Urothelium cell line (cell line): Measurements from ENCODE around the gene GLDC.
A peak's percentile ranks its signal among the peaks of the same experiment; 100 is the strongest.
"Not testable (repeated sequence)": the region's sequence is repeated elsewhere in the genome, so short reads cannot be mapped to it uniquely, and the experiment has no call there.

Experiments
- DNase-seq: peaks from one replicate; pipeline ENCODE4 v3.0.0; 2011; ENCODE audit warnings: low spot score, mixed read lengths
- FAIRE-seq: peaks from 2 replicates; lab custom pipeline; 2011; peaks lifted over from hg19 to GRCh38; lab: Jason Lieb, UNC

Gene GLDC

DNA sequence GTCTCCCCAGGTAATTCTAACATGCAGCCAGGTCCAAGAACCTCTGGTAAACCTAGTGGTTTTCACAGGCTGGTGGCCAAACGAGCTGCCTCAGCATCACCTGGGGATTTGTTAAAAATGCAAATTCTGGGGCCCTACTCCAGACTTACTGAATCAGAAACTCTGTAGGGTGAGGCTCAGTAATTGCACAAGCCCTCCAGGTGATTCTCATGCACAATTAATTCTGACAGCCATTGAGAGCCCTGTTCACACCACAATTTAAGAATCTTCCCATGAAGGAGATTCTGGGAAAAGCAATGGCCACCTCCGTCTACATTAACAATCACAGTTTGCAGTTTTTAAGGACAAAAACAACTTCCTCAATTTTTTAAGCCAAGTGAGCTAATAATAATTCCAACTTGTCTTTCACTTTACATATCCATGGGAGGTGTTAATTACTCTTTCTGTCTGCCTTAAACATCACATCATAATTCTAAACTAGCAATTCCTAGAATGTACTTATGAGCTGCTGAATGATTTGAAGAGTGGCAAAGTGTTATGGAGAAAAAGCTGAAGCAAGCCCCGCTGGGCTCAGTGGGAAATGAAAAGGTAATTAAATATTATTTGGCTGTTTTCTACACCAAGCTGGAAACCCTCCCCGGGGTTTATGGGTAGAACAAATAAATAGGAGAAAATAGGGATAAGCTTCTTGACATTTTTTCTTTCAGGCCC lies 70.0 kb downstream of the GLDC start:
- FAIRE-seq (no peak), DNase-seq (no peak)

DNA sequence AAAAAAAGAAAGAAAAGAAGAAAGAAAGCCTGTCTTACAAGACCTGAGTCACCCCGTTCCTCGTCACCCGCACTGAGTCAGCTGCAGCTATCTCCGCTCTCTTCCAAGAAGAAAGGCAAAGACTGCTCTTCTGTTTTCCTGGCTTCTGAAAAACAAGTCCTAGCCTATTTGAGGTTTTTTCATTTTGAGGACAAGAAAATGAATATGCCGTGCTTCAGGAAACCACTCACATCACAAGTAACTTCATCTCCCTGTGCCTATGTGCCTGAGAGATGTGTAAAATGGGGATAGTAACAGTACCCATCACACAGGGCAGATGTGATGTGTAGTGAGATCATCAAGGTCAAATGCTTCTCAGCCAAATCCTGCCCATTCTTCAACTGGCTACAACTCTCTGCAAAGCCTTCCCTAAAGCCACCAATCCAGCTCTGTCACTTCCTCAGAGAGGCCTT lies 78.4 kb downstream of the GLDC start:
- DNase-seq (peak; percentile 42), FAIRE-seq (no peak)

DNA sequence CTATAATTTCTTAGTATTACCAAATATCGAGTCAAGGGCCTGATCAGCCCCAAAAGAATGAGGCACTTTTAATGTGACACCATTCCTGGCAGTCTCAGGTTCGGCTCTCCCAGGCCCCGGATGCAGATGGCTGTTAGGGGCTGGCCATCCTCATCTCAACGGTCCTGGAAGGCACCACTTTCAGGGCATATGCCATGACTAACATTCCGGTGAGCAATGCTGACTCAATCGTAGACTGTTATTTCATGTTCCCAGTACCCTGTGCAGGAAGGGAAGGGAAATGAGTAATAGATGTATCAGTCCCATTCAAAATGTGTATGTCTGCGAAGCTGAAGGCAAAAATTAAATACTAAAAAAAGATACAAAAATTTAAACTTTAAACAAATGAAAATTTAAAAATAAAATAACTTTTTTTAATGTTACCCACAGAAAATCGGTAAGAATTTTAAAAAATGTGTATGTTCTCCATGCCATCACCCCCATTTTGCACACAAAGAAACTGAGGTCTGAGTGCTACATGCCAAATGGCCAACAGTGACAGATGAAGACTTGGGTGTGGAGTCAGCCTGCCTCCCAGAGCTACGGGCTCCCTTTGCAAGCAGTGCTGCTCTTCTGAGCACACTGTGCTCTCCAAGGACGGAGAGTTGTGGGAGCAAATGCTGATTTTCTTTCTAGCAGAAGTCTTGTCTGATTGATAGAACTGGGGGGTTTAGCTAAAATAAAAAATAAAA lies 79.0 kb downstream of the GLDC start:
- DNase-seq (peak; percentile 80), FAIRE-seq (no peak)

DNA sequence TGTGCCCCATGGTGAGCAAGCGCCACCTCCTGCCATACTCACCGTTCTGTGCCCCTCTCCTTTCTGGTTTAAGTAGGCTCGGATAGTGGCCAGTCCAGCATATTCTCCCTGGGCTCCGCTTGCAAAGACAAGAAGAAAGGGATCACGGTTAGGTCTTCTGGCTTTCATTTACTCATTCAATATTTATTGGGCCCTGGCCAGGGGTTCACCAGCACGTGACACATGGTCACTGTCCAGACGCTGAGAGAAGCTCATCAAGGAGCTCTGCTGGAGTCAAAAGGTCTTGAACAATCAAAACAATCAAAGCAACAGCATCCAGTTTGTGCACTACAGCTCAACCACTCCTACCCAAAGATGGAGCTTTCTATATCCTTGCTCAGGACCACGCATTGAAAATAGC lies 80.2 kb downstream of the GLDC start:
- no peak for FAIRE-seq

DNA sequence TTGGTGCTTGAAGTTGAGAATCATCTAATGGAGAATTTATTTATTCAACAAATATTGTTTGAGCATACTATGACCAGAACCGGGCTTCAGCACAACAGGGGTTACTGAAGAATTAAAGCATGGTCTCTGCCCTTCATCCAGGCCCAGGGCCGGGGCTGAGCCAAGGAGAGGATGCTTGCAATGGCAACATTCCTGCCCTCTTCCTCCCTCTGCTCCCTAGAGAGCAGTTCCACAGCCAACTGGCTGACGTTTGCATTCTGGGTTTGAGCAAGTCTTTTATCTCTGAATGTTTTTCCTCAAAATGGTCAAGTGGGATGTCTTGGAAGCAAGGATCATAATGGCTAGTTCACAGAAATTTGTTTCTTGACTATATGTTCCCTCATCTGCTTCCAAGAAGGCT lies 80.7 kb downstream of the GLDC start:
- FAIRE-seq (no peak), DNase-seq (no peak)

More for the DNA sequence above, 80.2 kb downstream of the GLDC start:
- DNase-seq, result no peak

DNA sequence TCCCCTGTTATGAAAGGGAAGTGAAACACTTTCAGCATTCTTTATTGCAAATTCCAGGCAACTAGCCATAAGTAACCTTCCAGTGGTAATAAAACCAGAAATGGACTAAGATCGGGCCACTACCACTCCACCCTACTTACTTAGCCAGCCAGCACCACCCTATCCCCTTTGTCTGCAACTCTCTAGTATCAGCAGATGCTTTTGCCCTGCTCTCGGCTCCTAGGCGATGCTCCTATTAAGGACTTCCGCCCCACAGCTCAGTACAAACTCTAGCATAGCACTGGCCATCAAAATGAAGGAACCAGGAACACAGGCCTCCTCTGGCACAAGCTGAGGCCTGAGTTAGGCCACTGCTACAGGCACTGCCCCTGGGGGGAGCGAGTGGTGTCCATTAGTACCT lies 81.2 kb downstream of the GLDC start:
- FAIRE-seq, result no peak
- no peak for DNase-seq

DNA sequence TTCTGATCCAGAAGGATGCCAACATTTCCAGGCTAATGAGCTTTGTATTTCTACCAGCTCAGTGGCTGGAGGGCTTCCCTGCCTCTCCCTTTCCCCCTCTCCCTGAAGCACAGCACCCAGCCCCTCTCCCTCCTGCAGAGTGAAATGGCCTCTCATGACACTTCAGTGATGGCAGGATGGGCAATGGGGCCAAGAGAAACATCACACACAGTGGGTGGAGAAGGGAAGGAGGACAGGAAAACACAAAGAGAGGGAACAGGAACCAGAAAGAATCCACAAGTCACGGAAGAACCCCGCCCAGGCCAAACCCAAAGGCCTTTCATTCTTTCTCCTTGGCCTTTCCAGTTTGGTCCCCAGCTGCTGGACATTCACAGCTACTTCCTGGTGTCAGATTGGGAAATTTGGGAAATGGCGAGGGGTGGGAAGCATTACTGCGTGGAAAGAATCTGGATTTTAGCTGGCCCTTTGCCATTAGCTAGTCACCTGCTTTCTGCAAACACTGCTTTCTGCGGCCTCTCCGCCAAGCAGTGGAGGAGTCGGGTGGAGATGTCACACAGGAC lies 82.6 kb downstream of the GLDC start:
- no peak for DNase-seq
- FAIRE-seq, result no peak

DNA sequence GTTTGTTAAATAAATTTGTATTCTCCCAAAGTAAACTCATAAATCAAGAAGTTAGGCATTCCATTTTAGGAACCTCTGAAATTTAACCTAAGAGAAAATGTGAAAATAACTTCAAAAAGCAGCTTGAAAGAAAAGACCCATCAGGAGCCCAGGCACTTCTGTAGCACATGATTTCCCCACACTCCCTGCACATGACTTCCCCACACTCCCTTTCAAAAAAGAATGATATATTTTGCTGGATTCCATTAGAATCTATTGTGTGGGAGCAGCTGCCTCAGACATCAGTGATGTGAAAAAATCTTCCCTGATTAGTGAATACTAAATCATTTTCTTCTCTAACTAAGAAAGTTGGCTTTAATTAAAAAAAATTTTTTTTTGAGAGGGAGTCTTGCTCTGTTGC lies 83.3 kb downstream of the GLDC start:
- FAIRE-seq (no peak), DNase-seq (no peak)

DNA sequence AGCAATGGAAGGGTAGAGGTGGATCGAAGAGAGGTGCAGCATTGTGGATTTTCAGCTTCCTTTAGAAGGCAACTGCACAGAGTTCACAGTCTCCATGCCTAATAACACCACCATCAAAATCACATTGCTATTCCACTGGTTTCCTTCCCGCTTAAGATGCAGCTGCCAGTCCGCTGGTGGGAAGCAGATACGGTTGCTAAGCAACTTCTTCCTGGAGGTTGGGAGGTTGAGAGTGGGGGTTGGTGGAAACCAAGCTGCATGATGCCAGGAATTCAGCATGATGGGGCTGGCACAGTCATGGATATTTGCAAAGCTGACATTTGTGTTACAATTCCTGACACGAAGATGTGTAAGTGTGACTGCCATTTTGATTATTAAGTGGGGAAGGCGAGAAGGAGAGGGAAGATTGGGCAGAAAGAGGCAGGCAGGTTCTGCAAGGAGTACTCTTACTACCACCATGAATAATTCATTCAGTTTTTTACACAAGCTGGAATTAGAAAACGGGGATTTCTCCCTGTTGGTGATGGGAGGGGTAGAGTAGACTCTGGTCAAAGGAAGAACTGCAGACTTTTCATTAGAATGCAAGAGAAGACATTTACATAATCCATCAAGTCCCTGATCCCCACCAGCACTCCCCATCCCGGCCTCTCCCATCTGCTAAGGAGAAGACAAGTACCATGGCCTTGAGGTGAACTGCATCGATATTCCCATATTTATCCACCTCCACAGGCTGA lies 87.5 kb downstream of the GLDC start:
- DNase-seq (no peak), FAIRE-seq (no peak)

DNA sequence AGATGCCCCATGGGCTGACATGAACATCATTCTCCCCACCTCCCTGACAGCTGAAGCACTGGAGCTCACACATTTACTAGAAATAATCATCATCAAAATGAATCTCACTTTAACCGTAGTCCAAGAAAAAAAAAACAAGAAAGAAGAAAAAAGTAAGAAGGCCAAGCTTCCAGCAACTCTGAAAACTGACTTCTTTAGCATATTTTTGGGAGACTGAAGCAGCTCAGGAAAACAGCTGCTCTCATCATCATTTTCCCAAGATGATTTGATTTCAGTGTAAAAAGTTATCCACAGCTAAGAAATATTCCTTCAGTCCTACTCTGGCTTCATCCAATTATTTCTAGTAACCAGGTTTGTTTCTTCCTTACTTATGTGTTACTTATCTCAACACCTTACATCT lies 91.7 kb downstream of the GLDC start:
- DNase-seq, result no peak
- no peak for FAIRE-seq

DNA sequence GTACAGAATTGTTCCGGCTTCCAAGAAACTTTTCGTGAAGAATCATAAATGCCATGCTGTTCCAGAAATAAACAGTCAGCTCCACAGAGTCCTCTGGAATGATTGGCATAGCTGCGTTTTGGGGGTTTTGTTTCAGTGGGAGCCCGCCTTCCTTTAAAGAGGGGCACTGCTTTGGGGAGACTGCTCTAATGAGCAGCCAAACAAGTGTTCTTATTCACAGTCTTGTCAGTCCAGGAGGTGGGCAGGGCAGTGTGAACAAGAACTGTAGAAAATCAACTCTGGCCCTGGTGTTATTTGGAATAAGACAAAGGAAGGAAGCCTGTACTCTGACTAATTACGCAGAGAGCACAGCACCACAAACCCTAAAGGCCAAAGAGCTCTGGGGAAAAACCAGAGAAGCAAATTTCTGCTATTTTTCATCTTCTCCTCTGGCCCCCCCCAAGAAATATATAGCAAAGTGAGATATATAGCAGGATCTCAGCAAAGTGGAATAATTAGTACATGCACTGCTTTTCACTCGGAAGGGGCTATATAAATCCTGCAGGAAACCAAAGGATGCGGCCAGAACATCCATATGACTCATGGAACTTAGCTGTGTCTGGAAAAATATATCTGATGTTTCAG lies 92.9 kb downstream of the GLDC start:
- FAIRE-seq (no peak), DNase-seq (no peak)

DNA sequence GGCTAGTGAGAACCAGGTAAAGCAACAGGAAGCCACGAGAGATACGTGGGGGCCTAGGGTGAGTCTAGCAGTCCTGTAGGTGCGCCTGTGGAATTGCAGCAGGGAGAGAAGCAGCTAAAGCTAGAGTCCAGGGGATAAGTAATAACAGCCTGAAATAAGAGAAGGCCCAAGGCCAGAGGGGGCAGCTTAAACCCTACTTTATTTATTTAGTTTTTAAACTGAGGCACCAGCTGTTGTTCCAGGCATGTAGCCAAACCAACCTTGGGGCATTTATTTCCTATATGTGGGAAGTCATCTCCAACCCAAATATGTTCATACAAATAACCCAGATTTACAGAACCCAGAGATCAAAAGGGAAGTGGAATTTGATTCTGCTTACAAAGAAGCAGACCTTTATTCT lies 93.5 kb downstream of the GLDC start:
- FAIRE-seq, result no peak
- no peak for DNase-seq

DNA sequence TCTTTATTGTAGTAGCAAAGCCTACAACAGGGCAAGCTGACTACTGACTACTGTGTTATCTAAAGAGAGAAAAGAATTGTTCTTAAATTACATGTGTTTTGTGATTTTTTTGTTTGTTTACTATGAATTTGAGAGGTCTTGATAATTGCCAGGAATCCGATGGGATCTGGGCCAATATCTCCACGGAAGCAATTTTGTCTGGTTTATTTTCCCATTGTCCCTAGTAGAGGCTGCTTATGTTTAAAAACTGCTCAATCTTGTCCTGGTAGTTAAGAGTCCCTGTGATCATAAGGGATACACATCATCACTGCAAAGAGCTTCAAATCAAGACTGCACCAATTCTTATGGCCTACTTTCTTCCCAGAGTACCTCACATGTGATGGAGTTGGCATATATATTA lies 94.4 kb downstream of the GLDC start:
- DNase-seq (no peak), FAIRE-seq (no peak)

DNA sequence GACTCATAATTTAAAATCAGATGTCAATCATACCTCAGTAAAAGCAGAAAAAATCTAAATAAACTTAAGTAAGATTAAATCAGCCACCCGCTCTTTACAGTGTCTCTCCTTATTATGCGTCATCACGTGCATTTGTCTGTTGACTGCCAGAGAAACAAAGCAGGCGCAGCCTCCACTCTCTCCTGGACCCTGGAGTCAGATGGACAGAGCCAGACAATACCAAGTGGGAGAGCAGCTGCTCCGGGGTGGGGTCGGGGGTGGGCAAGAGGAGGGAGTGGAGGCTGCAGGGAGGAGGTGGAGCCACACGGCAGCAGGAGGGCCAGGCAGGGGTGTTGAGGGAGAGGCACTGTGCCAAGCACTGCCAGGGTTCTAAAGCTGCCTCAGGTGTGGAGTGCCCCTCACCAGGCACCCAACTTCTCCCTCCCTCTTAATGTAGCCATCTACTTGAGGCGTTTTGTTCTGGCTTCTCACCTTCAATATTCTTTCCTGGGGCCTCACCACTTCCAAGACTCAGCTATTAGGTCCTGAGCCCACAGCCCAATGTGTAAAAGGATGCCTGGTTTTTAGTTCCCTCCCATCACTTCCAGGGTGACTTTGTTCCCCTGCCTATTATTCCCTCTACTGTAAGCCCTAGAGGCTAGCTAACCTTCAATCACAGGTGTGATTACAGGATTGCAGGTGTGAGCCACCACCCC lies 96.3 kb downstream of the GLDC start:
- FAIRE-seq (no peak), DNase-seq (no peak)

DNA sequence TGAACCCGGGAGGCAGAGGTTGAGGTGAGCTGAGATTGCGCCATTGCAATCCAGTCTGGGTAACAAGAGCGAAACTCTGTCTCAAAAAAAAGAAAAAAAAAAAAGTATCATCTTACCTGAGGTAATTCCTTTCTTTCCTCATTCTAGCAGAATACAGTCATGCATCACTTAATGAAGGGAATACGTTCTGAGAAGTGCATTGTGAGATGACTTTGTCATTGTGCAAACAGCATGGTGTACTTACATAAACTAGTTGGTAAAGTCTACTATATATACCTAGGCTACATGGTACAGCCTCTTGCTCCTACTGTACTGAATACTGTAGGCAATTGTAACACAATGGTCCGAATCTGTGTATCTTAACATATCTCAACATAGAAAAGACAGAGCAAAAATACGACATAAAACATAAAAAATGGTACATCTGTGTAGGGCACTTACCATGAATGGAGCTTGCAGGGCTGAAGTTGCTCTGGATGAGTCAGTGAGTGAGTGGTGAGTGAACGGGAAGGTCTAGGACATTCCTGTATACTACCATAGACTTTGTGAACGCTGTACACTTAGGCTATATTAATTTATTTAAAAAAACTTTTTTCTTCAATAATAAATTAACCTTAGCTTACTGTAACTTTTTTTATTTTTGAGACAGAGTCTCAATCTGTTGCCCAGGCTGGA lies 100.4 kb downstream of the GLDC start:
- no peak for FAIRE-seq
- no peak for DNase-seq

DNA sequence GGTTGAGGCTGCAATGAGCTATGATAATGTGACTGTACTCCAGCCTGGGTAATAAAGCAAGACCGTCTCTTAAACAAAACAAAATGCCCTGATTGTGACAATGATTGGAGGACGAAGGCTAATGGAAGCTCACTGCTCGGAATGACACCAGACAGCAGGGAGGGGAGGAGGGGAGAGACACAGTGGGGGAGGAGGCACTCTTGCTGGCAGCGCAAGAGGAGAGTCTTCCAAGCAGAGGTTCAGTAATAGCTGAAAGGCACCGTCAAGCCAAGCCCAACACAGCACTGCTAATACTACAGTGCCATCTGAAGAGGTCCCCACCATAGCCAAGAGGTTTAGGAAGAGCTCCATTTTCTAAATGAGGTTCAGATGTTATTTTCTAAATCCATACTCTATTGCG lies 102.3 kb downstream of the GLDC start:
- FAIRE-seq (no peak), DNase-seq (no peak)

DNA sequence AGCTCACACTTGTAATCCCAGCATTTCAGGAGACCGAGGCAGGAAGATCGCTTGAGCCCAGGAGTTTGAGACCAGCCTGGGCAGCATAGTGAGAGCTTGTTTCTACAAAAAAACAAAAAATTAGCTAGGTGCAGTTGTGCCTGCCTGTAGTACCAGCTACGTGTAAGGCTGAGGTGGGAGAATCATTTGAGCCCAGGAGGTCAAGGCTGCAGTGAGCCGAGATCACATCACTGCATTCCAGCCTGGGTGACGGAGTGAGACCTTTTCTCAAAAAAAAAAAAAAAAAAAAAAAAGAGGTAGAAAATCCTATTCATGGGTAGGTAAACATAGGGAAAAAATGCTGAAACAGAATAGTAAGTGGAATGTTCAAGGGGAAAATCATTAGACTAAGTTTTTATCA lies 102.9 kb downstream of the GLDC start:
- FAIRE-seq, DNase-seq: not testable (repeated sequence)

DNA sequence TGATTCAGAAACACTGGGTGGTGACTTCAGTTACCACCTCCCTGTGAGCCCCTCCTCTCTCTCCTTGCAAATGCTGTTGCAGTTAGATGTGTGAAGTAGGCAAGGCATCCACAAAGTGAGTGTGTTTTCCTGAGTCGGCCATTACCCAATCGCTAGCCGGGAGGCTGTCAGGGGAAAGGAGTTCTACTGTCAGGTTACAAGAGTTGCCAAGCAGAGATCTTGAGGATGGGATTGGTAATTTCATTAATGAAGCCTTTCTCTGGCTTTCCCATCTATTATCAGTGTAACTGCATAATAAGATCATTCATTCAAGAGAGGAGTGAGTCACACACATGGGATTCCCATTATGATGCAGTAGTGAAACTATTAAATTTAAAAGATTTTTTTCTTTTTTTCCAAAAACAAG lies 106.9 kb downstream of the GLDC start:
- FAIRE-seq (no peak), DNase-seq (no peak)

DNA sequence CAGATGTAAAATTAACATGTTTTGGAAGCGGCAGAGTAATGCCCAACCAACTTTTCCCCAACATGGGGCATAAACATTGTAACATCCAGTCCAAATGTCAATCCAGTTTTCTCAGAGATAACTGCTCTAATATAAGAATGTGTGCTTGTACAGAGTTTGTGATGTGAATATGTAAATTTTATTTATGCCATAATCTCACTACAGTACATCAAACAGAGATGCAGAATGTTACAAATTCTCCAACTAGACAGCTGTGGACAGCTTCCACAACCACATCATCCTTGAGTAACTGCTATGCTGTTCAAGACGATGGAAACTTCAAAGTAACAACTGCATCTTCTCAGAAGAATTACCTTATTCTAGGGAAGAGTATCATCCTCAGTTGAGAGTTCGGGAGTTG lies 109.9 kb downstream of the GLDC start:
- DNase-seq (no peak), FAIRE-seq (no peak)
